HCT116 (cell line): ENCODE measurements around the gene ROBO1. TPM values are rescaled to one million over a fixed set of nuclear protein-coding genes. Genes with fewer than 3 reads are reported as not detected.

Source experiments
- ATAC-seq: fragments of 200-7000 bp; cut with Tn5 transposase; 2 replicates; pipeline ENCODE4 v1.9.1; 2020; ENCODE audit warnings: mild to moderate bottlenecking, moderate library complexity
- BruUV-seq: library from RNA; stranded (reverse); fragments of 400-500 nt; replicated peaks from 2 replicates; lab custom pipeline; 2021; lab: Mats Ljungman, UMichigan
- CTCF ChIA-PET: fragments of 300-600 bp; sonication (Branson Sonifier 250); formaldehyde crosslinking; loops from one replicate; lab custom pipeline; 2021; ENCODE audit warnings: antibody characterized with exemption; lab: Charles Lee
- POLR2A ChIA-PET: fragments of 300-600, 350-600 bp; sonication (Branson Sonifier 250); formaldehyde crosslinking; loops from one replicate; lab custom pipeline; 2021; ENCODE audit warnings: antibody characterized with exemption; lab: Charles Lee
- RAD21 ChIA-PET, 2 experiments: fragments of 300-600 bp; sonication (Branson Sonifier 250); formaldehyde crosslinking; loops; one replicate each; lab custom pipeline; 2023; ENCODE audit warnings: low total read pairs in 2 of 2; ENCODE audit not compliant: uncharacterized antibody in 2 of 2, unreplicated experiment in 2 of 2, low non-redundant PET in 1 of 2; lab: Charles Lee
- DNase-seq: peaks from one replicate; pipeline ENCODE4 v3.0.0-alpha.2; 2010; ENCODE audit warnings: low read depth, low spot score
- H2AFZ ChIP-seq: fragments of 200-600 bp; shearing (Covaris generic), sonication (generic); 2 replicates; pipeline ENCODE4 v1.6.1; 2017; ENCODE audit warnings: low read depth, mixed run types, mixed read lengths, antibody characterized with exemption, low read length; ENCODE audit not compliant: poor library complexity, severe bottlenecking
- H3K27ac ChIP-seq: 2 replicates; pipeline ENCODE4 v1.5.1; 2012; ENCODE audit warnings: low read depth, low read length
- H3K27me3 ChIP-seq: fragments of 200-600 bp; sonication (generic); 2 replicates; pipeline ENCODE4 v1.6.1; 2016; ENCODE audit warnings: mixed run types, low read length, mixed read lengths; ENCODE audit not compliant: insufficient read depth
- H3K36me3 ChIP-seq, 2 experiments: fragments of 200-500 bp in 1 of 2; fragments of 200-600 bp in 1 of 2; sonication (Bioruptor generic) in 1 of 2; sonication (generic) in 1 of 2; 2 replicates each; pipeline versions ENCODE4 v1.5.1 to v1.6.1; 2014 to 2016; ENCODE audit warnings: low read length in 2 of 2, inconsistent platforms in 1 of 2, mixed read lengths in 1 of 2, mixed run types in 1 of 2; ENCODE audit not compliant: insufficient read depth in 2 of 2, control insufficient read depth in 1 of 2
- H3K4me1 ChIP-seq, 2 experiments: fragments of 200-600 bp in 1 of 2; sonication (generic) in 1 of 2; 2 replicates each; pipeline versions ENCODE4 v1.5.1 to v1.6.1; 2012 to 2017; ENCODE audit warnings: low read length in 2 of 2, inconsistent platforms in 1 of 2, mild to moderate bottlenecking in 1 of 2, mixed read lengths in 1 of 2, mixed run types in 1 of 2, moderate library complexity in 1 of 2; ENCODE audit not compliant: insufficient read depth in 2 of 2, control insufficient read depth in 1 of 2
- H3K4me2 ChIP-seq: fragments of 200-600 bp; sonication (generic); 2 replicates; pipeline ENCODE4 v1.6.1; 2017; ENCODE audit warnings: mixed run types, low read length, mixed read lengths
- H3K4me3 ChIP-seq, 2 experiments: fragments of 200-600 bp in 1 of 2; sonication (generic) in 1 of 2; replicated peaks in 1 of 2; 2 replicates each; pipeline ENCODE4 v1.5.1; 2011 to 2016; ENCODE audit warnings: low read length in 2 of 2, control low read depth in 1 of 2, low read depth in 1 of 2, mild to moderate bottlenecking in 1 of 2, mixed read lengths in 1 of 2, mixed run types in 1 of 2
- H3K79me2 ChIP-seq: fragments of 200-600 bp; sonication (generic); 2 replicates; pipeline ENCODE4 v1.6.1; 2017; ENCODE audit warnings: mild to moderate bottlenecking, mixed run types, low read length, moderate library complexity, mixed read lengths; ENCODE audit not compliant: insufficient read depth
- H3K9ac ChIP-seq: fragments of 200-600 bp; sonication (generic); 2 replicates; pipeline ENCODE4 v1.6.1; 2016; ENCODE audit warnings: low read length, mixed read lengths
- H3K9me2 ChIP-seq: fragments of 200-600 bp; sonication (generic), shearing (Covaris generic); 2 replicates; pipeline ENCODE4 v1.6.1; 2017; ENCODE audit warnings: mixed run types, mild to moderate bottlenecking, moderate library complexity; ENCODE audit not compliant: insufficient read depth
- H3K9me3 ChIP-seq, 2 experiments: fragments of 200-500 bp in 1 of 2; fragments of 200-600 bp in 1 of 2; sonication (Bioruptor generic) in 1 of 2; sonication (generic) in 1 of 2; 2 replicates each; pipeline ENCODE4 v1.6.1; 2014 to 2017; ENCODE audit warnings: low read length in 2 of 2, mixed read lengths in 2 of 2, inconsistent platforms in 1 of 2, low read depth in 1 of 2, mild to moderate bottlenecking in 1 of 2, mixed run types in 1 of 2, moderate library complexity in 1 of 2; ENCODE audit not compliant: control insufficient read depth in 1 of 2, insufficient read depth in 1 of 2
- H4K20me1 ChIP-seq: fragments of 200-600 bp; sonication (generic), shearing (Covaris generic); 2 replicates; pipeline ENCODE4 v1.6.1; 2017; ENCODE audit warnings: mixed run types, mild to moderate bottlenecking, moderate library complexity; ENCODE audit not compliant: insufficient read depth
- ATF3 ChIP-seq: IDR thresholded peaks from 2 replicates; pipeline ENCODE4 v1.6.1; 2012
- CBX3 ChIP-seq: IDR thresholded peaks from 2 replicates; pipeline ENCODE4 v1.6.1; 2012; ENCODE audit warnings: low read depth
- CEBPB ChIP-seq: IDR thresholded peaks from 2 replicates; pipeline ENCODE4 v1.6.1; 2012; ENCODE audit warnings: low read depth
- EGR1 ChIP-seq: IDR thresholded peaks from 2 replicates; pipeline ENCODE4 v1.6.1; 2012; ENCODE audit warnings: low read depth
- ELF1 ChIP-seq: IDR thresholded peaks from 2 replicates; pipeline ENCODE4 v1.6.1; 2012; ENCODE audit warnings: low read depth, borderline replicate concordance
- EZH2 ChIP-seq: fragments of 200-600 bp; sonication (generic); IDR thresholded peaks from 2 replicates; pipeline ENCODE4 v1.6.1; 2017; ENCODE audit warnings: antibody characterized with exemption, mixed run types
- FOSL1 ChIP-seq: IDR thresholded peaks from 2 replicates; pipeline ENCODE4 v1.6.1; 2012; ENCODE audit warnings: low read depth
- JUND ChIP-seq: IDR thresholded peaks from 2 replicates; pipeline ENCODE4 v1.6.1; 2012
- MAX ChIP-seq: IDR thresholded peaks from 2 replicates; pipeline ENCODE4 v1.6.1; 2012
- REST ChIP-seq: IDR thresholded peaks from 2 replicates; pipeline ENCODE4 v1.6.1; 2012; ENCODE audit warnings: low read depth
- SIN3A ChIP-seq: IDR thresholded peaks from 2 replicates; pipeline ENCODE4 v1.6.1; 2012; ENCODE audit warnings: low read depth
- SP1 ChIP-seq: IDR thresholded peaks from 2 replicates; pipeline ENCODE4 v1.6.1; 2012; ENCODE audit warnings: low read depth
- SRF ChIP-seq: IDR thresholded peaks from 2 replicates; pipeline ENCODE4 v1.6.1; 2012; ENCODE audit warnings: low read depth
- TCF7L2 ChIP-seq: IDR thresholded peaks from 2 replicates; pipeline ENCODE4 v1.7.0; 2011; ENCODE audit warnings: borderline replicate concordance, inconsistent platforms; ENCODE audit not compliant: insufficient read depth, insufficient read length; ENCODE audit errors: extremely low read depth
- ZBTB33 ChIP-seq: IDR thresholded peaks from 2 replicates; pipeline ENCODE4 v1.6.1; 2011; ENCODE audit warnings: mild to moderate bottlenecking, low read length, moderate library complexity; ENCODE audit not compliant: insufficient replicate concordance; ENCODE audit errors: extremely low read depth
- ZFX ChIP-seq: fragments of 450-650 bp; IDR thresholded peaks from 2 replicates; pipeline ENCODE4 v1.6.1; 2017
- ZNF274 ChIP-seq: fragments of 200-500 bp; sonication (Bioruptor generic); IDR thresholded peaks from 2 replicates; pipeline ENCODE4 v1.6.1; 2014; ENCODE audit warnings: mild to moderate bottlenecking, low read depth, low read length, inconsistent platforms
- intact Hi-C: fragments of 100-400 bp; cut with micrococcal nuclease; formaldehyde crosslinking; loops from 2 replicates; pipeline ENCODE4 v1.10.0; 2022
- total RNA-seq: library from RNA; stranded (reverse); gene quantifications from one replicate; pipeline ENCODE4 v1.2.1, GENCODE V29; 2021; ENCODE audit not compliant: unreplicated experiment

The ROBO1 gene
- total RNA-seq, 1 experiment from 2014 or later = 0.27 TPM

- CTCF ChIA-PET = no interaction called here
- no peaks in the 10 kb centered on the region for H4K20me1 ChIP-seq
- no peak overlapping the region for H3K4me3 ChIP-seq
- BruUV-seq = no TSS peak
- no peak overlapping the region for H3K27ac ChIP-seq
- H3K9me3 ChIP-seq = peaks cover 15% of the 10 kb centered on the region in 2 experiments; a peak in 3 of 4 replicates
- TF ChIP-seq ZBTB33 (no peak), TCF7L2 (no peak), CEBPB (no peak), ZNF274 (no peak), SRF (no peak), ELF1 (no peak), EZH2 (no peak), CBX3 (no peak), EGR1 (no peak), FOSL1 (no peak), ZFX (no peak), SP1 (no peak), JUND (no peak), REST (no peak), SIN3A (no peak), ATF3 (no peak), MAX (no peak)
- TF ChIP-seq, all 23 proteins: peak for 0
- RAD21 ChIA-PET = no interaction called here
- H3K4me1 ChIP-seq = no peaks in the 10 kb centered on the region
- intact Hi-C loops = no loop called here
- H3K9ac ChIP-seq = no peak overlapping the region
- H3K27me3 ChIP-seq = no peaks in the 10 kb centered on the region
- no peak for ATAC-seq
- H3K4me2 ChIP-seq = no peak overlapping the region
- no peaks in the 10 kb centered on the region for H3K9me2 ChIP-seq
- no peak for DNase-seq
- H3K79me2 ChIP-seq = no peaks in the 10 kb centered on the region
- no peak overlapping the region for H2AFZ ChIP-seq
- H3K36me3 ChIP-seq = no peaks in the 10 kb centered on the region
- POLR2A ChIA-PET = no interaction called here
Measured at GRCh38 chr3:79410136-79410535, 357.7 kb downstream of the ROBO1 start.
